Adipocyte (in vitro differentiated cells): Measurements from ENCODE around the gene TEX9.

Experiments
- DNase-seq: peaks from one replicate; pipeline ENCODE4 v3.0.0-alpha.2; 2015; ENCODE audit warnings: low read depth
- H3K27me3 ChIP-seq: replicated peaks from 2 replicates; pipeline ENCODE4 v1.7.0; 2013; ENCODE audit warnings: mild to moderate bottlenecking, low read length, moderate library complexity; ENCODE audit not compliant: control insufficient read depth, insufficient read depth
- H3K36me3 ChIP-seq: 2 replicates; pipeline ENCODE4 v1.7.0; 2013; ENCODE audit warnings: low read length, mild to moderate bottlenecking, moderate library complexity; ENCODE audit not compliant: control insufficient read depth, insufficient read depth, severe bottlenecking
- H3K4me1 ChIP-seq: 2 replicates; pipeline ENCODE4 v1.7.0; 2013; ENCODE audit warnings: mild to moderate bottlenecking, low read length, moderate library complexity; ENCODE audit not compliant: control insufficient read depth, insufficient read depth
- H3K4me3 ChIP-seq: 2 replicates; pipeline ENCODE4 v1.7.0; 2013; ENCODE audit warnings: mild to moderate bottlenecking, low read length, moderate library complexity
- H3K9ac ChIP-seq: 2 replicates; pipeline ENCODE4 v1.7.0; 2013; ENCODE audit warnings: mild to moderate bottlenecking, low read length, moderate library complexity
- H3K9me3 ChIP-seq: 2 replicates; pipeline ENCODE4 v1.7.0; 2013; ENCODE audit warnings: mild to moderate bottlenecking, low read length, moderate library complexity; ENCODE audit not compliant: control insufficient read depth

The TEX9 gene

GRCh38 chr15:56454836-56455235 is 89.6 kb downstream of the TEX9 start:
- no peaks in the 10 kb centered on the region for H3K36me3 ChIP-seq
- no peaks in the 10 kb centered on the region for H3K27me3 ChIP-seq
- H3K9me3 ChIP-seq: no peaks in the 10 kb centered on the region
- no peak overlapping the region for H3K9ac ChIP-seq
- H3K4me1 ChIP-seq: no peaks in the 10 kb centered on the region
- H3K4me3 ChIP-seq: no peak overlapping the region
- DNase-seq: no peak

GRCh38 chr15:56456229-56456628 is 91.0 kb downstream of the TEX9 start:
- Histone ChIP-seq H3K4me3 (no peak overlapping the region), H3K4me1 (no peaks in the 10 kb centered on the region), H3K36me3 (no peaks in the 10 kb centered on the region), H3K27me3 (no peaks in the 10 kb centered on the region), H3K9ac (no peak overlapping the region), H3K9me3 (no peaks in the 10 kb centered on the region)
- DNase-seq: no peak

- no peaks in the 10 kb centered on the region for H3K27me3 ChIP-seq
- H3K9ac ChIP-seq: no peak overlapping the region
- H3K9me3 ChIP-seq: no peaks in the 10 kb centered on the region
- no peaks in the 10 kb centered on the region for H3K36me3 ChIP-seq
- DNase-seq: no peak
- H3K4me1 ChIP-seq: no peaks in the 10 kb centered on the region
- H3K4me3 ChIP-seq: no peak overlapping the region
Observed at GRCh38 chr15:56459096-56459495, 93.9 kb downstream of the TEX9 start.

GRCh38 chr15:56460071-56460470 is 94.8 kb downstream of the TEX9 start:
- Histone ChIP-seq H3K27me3 (no peaks in the 10 kb centered on the region), H3K9ac (no peak overlapping the region), H3K4me1 (no peaks in the 10 kb centered on the region), H3K36me3 (no peaks in the 10 kb centered on the region), H3K4me3 (no peak overlapping the region), H3K9me3 (no peaks in the 10 kb centered on the region)
- peak; percentile 56 for DNase-seq

- H3K4me1 ChIP-seq: no peaks in the 10 kb centered on the region
- H3K36me3 ChIP-seq: no peaks in the 10 kb centered on the region
- DNase-seq: no peak
- H3K4me3 ChIP-seq: no peak overlapping the region
- no peaks in the 10 kb centered on the region for H3K27me3 ChIP-seq
- H3K9ac ChIP-seq: no peak overlapping the region
- H3K9me3 ChIP-seq: no peaks in the 10 kb centered on the region
Observed at GRCh38 chr15:56460947-56461346, 95.7 kb downstream of the TEX9 start.

- peak within 1 kb of the TSS; percentile 80 for H3K9ac ChIP-seq
- no peaks in the 10 kb centered on the region for H3K27me3 ChIP-seq
- peak; percentile 95 for DNase-seq
- no peaks in the 10 kb centered on the region for H3K9me3 ChIP-seq
- H3K4me1 ChIP-seq: no peaks in the 10 kb centered on the region
- H3K4me3 ChIP-seq: peak within 1 kb of the TSS; percentile 92
- H3K36me3 ChIP-seq: no peaks in the 10 kb centered on the region
Observed at GRCh38 chr15:56464893-56465520, 99.8 kb downstream of the TEX9 start, which contains the start of gene MNS1. Gene MNS1, minus strand, starts transcription at chr15:56465137. Its CDS starts 165 bp downstream, at chr15:56464972.

- H3K27me3 ChIP-seq: no peaks in the 10 kb centered on the region
- DNase-seq: no peak
Observed at GRCh38 chr15:56467616-56468015, 102.4 kb downstream of the TEX9 start.

GRCh38 chr15:56468401-56468800 is 103.2 kb downstream of the TEX9 start:
- no peaks in the 10 kb centered on the region for H3K4me1 ChIP-seq
- no peaks in the 10 kb centered on the region for H3K27me3 ChIP-seq

More at GRCh38 chr15:56467616-56468015, 102.4 kb downstream of the TEX9 start:
- H3K4me3 ChIP-seq: no peak overlapping the region
- no peaks in the 10 kb centered on the region for H3K4me1 ChIP-seq
- H3K9me3 ChIP-seq: no peaks in the 10 kb centered on the region
- no peak overlapping the region for H3K9ac ChIP-seq
- no peaks in the 10 kb centered on the region for H3K36me3 ChIP-seq

GRCh38 chr15:56469483-56469882 is 104.3 kb downstream of the TEX9 start:
- no peak for DNase-seq
- no peaks in the 10 kb centered on the region for H3K9me3 ChIP-seq
- no peaks in the 10 kb centered on the region for H3K4me1 ChIP-seq
- H3K9ac ChIP-seq: no peak overlapping the region
- H3K27me3 ChIP-seq: no peaks in the 10 kb centered on the region
- no peaks in the 10 kb centered on the region for H3K36me3 ChIP-seq
- H3K4me3 ChIP-seq: no peak overlapping the region

More at GRCh38 chr15:56468401-56468800, 103.2 kb downstream of the TEX9 start:
- DNase-seq: peak; percentile 47
- peak overlapping the region; percentile 56 for H3K9ac ChIP-seq
- H3K4me3 ChIP-seq: peak overlapping the region; percentile 74
- no peaks in the 10 kb centered on the region for H3K9me3 ChIP-seq
- H3K36me3 ChIP-seq: no peaks in the 10 kb centered on the region

- H3K9me3 ChIP-seq: no peaks in the 10 kb centered on the region
- DNase-seq: no peak
- no peak overlapping the region for H3K9ac ChIP-seq
- no peaks in the 10 kb centered on the region for H3K36me3 ChIP-seq
- H3K27me3 ChIP-seq: no peaks in the 10 kb centered on the region
- H3K4me1 ChIP-seq: no peaks in the 10 kb centered on the region
- no peak overlapping the region for H3K4me3 ChIP-seq
Observed at GRCh38 chr15:56471440-56472069, 106.3 kb downstream of the TEX9 start.

GRCh38 chr15:56472278-56472677 is 107.1 kb downstream of the TEX9 start:
- no peak overlapping the region for H3K4me3 ChIP-seq
- no peaks in the 10 kb centered on the region for H3K36me3 ChIP-seq
- no peak overlapping the region for H3K9ac ChIP-seq
- no peak for DNase-seq
- H3K4me1 ChIP-seq: no peaks in the 10 kb centered on the region
- H3K27me3 ChIP-seq: no peaks in the 10 kb centered on the region
- no peaks in the 10 kb centered on the region for H3K9me3 ChIP-seq
